Fibroblast of gingiva (primary cell): ENCODE data around the gene RPH3AL.
"Not testable (repeated sequence)": the region's sequence is repeated elsewhere in the genome, so short reads cannot be mapped to it uniquely, and the experiment has no call there.

Source experiments
- DNase-seq: peaks from one replicate; pipeline ENCODE4 v3.0.0-alpha.2; 2011; ENCODE audit warnings: low read depth

The RPH3AL gene

DNA sequence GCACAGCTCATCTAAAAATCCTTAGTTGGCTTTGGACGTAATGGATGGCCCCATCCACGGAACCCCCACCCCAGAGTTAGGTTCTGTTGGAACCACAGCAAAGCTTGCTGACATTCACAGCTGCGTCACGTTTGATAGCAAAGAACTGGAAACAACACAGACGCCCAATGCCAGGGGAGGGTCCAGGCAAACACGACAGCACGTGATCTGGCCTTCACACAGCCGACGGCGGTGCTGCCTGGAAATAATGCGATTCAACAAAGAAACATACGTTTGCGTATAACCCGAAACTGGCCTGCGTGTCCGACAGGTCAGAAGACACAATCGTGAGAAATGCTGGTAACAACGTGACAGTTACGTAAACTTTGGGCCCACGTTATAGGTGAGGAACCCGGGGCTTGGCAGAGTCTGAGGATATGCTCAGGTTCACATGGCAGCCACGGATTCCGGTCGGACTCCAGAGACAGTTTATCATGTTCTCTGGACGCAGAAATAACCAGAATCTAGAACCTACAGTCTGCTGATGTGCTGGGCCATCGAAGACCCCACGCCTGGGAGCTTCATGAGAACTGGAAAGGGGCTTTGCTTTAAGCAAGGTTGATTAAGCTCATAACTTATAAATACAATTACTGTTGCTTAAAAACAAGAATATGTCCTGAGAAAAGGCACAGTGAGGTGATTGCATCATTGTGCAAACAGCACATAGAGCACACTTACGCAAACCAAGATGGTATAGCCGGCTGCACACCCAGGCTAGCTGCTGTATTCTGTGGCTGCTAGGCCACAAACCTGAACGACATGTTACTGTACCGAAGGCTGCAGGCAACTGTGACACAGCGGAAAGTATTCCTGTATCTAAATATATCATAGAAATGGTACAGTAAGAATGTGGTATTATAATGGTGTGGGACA, 70.4 kb downstream of the RPH3AL start:
- DNase-seq, result no peak

GRCh38 chr17:281365-281999, 71.1 kb downstream of the RPH3AL start:
- DNase-seq, result no peak

GRCh38 chr17:280901-281300, 71.7 kb downstream of the RPH3AL start:
- no peak for DNase-seq

DNA sequence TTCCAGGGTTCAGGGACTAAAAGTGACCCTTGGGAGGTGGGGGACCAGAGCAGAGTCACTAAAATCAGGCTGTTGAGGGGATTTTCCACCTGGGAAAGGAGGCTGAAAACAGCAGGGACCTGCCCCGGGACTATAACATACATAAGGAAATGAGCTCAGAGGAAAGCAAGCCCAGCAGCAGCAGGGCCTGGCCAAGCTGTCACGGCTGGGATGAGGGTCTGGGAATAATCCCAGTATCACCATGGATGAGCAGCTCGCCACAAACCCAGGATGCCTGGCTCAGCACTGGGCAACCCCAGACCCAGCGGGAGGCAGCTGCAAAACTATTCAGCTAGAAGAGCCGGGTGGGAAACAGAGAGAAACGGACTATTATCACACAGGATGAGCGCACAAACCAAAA, 72.4 kb downstream of the RPH3AL start:
- no peak for DNase-seq

GRCh38 chr17:279776-280175, 72.8 kb downstream of the RPH3AL start:
- no peak for DNase-seq

DNA sequence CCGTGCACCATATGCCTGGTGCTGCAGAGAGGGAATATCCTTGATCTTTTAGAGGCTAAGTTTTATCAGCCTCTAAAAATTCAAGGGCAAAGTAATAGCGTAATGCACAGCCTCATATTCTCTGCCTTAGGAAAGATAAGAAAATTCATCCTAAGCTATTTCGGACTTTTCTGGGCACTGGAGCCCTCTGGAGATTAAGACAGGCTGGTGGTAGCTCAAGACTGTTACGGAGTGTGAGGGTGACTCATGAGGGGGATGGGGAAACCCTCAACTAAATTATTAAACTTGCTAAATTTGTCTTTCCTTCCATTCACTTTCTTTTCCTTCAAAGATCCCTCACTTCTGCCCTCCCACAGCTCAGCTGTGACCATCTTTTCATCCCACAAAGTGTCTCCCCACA, 73.3 kb downstream of the RPH3AL start:
- no peak for DNase-seq

- no peak for DNase-seq
These were observed 73.9 kb downstream of the RPH3AL start for GRCh38 chr17:278676-279059.

GRCh38 chr17:278055-278675, 74.4 kb downstream of the RPH3AL start:
- DNase-seq, result no peak

GRCh38 chr17:274902-275301, 77.7 kb downstream of the RPH3AL start:
- no peak for DNase-seq

DNA sequence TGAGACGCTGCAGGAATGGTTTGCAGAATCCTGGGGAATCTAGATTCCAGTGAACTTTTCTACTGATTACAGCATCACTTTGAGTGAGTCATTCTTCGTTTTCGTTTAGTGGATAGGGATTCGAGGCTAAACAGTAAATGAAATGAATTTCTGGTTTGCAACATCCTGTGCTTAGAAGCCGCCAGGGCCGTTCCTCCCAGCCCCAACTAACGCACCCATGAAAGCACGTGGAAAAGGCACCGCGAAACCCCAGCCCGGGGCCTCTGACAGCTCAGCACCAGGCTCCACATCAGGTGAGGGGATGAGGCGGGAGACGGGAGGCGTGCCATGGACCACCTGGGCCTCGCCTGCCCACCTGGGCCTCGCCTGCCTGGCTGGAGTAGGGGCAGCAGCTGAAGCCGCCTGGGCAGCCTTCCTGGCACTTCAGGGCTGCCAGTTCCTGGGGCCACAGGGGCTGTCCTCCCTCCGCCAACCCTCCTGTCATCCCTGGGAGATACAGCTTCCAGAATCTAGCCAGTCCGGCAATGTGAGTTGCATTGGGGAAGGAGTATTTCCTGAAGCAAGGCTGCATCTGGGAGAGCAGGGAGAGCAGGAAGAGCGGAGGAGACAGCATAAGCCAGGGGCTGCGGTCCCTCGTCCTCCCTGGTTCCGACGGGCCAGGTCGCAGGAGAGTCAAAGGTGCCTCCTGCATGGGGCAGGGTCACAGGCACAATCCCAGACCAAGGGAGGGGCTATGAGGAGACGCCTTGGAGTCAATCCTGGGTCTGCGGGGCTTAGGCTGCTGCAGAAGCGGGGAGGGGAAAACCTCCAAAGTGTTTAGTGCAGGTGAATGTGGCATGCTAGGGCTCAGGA, 78.4 kb downstream of the RPH3AL start:
- DNase-seq, result no peak

- DNase-seq, result not testable (repeated sequence)
These were observed 79.8 kb downstream of the RPH3AL start for GRCh38 chr17:272856-273255.

DNA sequence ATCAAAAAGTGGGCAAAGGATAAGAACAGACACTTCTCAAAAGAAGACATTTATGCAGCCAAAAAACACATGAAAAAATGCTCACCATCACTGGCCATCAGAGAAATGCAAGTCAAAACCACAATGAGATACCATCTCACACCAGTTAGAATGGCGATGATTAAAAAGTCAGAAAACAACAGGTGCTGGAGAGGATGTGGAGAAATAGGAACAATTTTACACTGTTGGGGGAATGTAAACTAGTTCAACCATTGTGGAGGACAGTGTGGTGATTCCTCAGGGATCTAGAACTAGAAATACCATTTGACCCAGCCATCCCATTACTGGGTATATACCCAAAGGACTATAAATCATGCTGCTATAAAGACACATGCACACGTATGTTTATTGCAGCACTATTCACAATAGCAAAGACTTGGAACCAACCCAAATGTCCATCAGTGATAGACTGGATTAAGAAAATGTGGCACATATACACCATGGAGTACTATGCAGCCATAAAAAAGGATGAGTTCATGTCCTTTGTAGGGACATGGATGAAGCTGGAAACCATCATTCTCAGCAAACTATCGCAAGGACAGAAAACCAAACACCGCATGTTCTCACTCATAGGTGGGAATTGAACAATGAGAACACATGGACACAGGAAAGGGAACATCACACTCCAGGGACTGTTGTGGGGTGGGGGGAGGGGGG, 80.5 kb downstream of the RPH3AL start:
- DNase-seq, result not testable (repeated sequence)

- DNase-seq, result no peak
These were observed 82.7 kb downstream of the RPH3AL start for GRCh38 chr17:269616-270514.

- no peak for DNase-seq
These were observed 85.6 kb downstream of the RPH3AL start for GRCh38 chr17:266701-267667.

DNA sequence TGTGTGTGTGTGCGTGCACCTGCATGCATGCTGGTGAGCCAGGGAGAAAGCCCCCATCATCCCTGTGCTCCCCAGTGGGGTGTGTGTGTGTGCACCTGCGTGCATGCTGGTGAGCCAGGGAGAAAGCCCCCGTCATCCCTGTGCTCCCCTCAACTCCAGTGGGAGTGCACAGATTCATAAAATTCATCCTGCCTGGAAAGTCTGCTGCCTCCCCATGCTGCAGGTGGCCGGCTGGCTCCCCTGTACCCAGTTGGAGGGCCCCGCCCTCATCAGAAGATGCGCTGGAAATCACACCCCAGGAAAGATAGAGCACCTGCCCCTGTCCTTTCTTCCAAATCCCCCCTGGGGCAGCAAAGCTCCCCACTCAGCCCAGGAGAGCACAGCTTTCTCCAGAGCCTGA, 86.4 kb downstream of the RPH3AL start:
- DNase-seq, result no peak

GRCh38 chr17:265718-266117, 86.9 kb downstream of the RPH3AL start:
- DNase-seq, result no peak

- DNase-seq, result no peak
These were observed 88.8 kb downstream of the RPH3AL start for GRCh38 chr17:263773-264172.

DNA sequence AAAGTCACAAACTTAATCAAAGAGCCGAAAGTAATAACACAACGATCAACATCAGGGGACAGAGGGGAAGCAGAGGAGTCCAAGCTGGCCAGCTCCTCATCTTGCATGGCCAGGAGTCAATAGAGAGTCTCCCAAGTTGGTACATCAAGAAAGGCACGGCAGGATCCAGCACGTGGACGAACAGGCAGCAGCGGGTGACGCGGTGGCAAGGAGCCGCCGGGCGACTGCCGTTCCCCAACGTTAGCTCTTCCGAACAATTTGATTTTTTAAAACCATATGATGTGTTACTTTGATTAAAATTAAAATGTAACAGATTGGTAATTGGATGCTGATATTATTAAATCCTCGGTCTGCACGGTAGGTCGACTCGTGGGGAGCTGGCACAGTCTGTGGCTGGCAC, 89.3 kb downstream of the RPH3AL start:
- DNase-seq, result no peak

GRCh38 chr17:261635-262034, 91.0 kb downstream of the RPH3AL start:
- DNase-seq, result no peak
